T-helper 2 cell treated with Interferon-gamma antibody and Interleukin-4, amounts not matched to agents 5 μg/mL and 100 μg/mL, for 36 hours (primary cell): ENCODE results near the gene CYP3A4.
"Not testable (repeated sequence)": the region's sequence is repeated elsewhere in the genome, so short reads cannot be mapped to it uniquely, and the experiment has no call there.

Source experiments
- DNase-seq: peaks from one replicate; pipeline ENCODE4 v3.0.0; 2021; ENCODE audit warnings: low spot score
- H3K27ac Mint-ChIP-seq: one replicate; pipeline ENCODE4 v1.8.0; 2021; ENCODE audit warnings: mild to moderate bottlenecking, mixed read lengths
- H3K27me3 Mint-ChIP-seq: one replicate; pipeline ENCODE4 v1.8.0; 2021; ENCODE audit warnings: low read depth, mixed read lengths
- H3K36me3 Mint-ChIP-seq: one replicate; pipeline ENCODE4 v1.8.0; 2021; ENCODE audit warnings: low read depth, mixed read lengths
- H3K4me1 Mint-ChIP-seq: one replicate; pipeline ENCODE4 v1.8.0; 2021; ENCODE audit warnings: low read depth, mixed read lengths
- H3K4me3 Mint-ChIP-seq: one replicate; pipeline ENCODE4 v1.8.0; 2022; ENCODE audit warnings: mild to moderate bottlenecking, moderate library complexity, mixed read lengths
- H3K9me3 Mint-ChIP-seq: one replicate; pipeline ENCODE4 v1.8.0; 2021; ENCODE audit warnings: mixed read lengths

Gene CYP3A4

GRCh38 chr7:99752356-99752755 lies 31.6 kb downstream of the CYP3A4 start:
- no peaks in the 10 kb centered on the region for H3K4me1 Mint-ChIP-seq
- no peaks in the 10 kb centered on the region for H3K36me3 Mint-ChIP-seq
- H3K27ac Mint-ChIP-seq, result no peak overlapping the region
- DNase-seq, result no peak
- peaks cover 7% of the 10 kb centered on the region for H3K27me3 Mint-ChIP-seq
- no peaks in the 10 kb centered on the region for H3K9me3 Mint-ChIP-seq
- H3K4me3 Mint-ChIP-seq, result no peak overlapping the region

GRCh38 chr7:99751322-99752052 lies 32.5 kb downstream of the CYP3A4 start:
- not testable (repeated sequence) for H3K36me3 Mint-ChIP-seq, H3K4me1 Mint-ChIP-seq, DNase-seq, H3K27me3 Mint-ChIP-seq, H3K9me3 Mint-ChIP-seq, H3K4me3 Mint-ChIP-seq, H3K27ac Mint-ChIP-seq

GRCh38 chr7:99748846-99749579 lies 35.0 kb downstream of the CYP3A4 start:
- peaks cover 8% of the 10 kb centered on the region for H3K9me3 Mint-ChIP-seq
- H3K4me3 Mint-ChIP-seq, result no peak overlapping the region
- no peak overlapping the region for H3K27ac Mint-ChIP-seq
- no peaks in the 10 kb centered on the region for H3K4me1 Mint-ChIP-seq
- no peak for DNase-seq
- no peaks in the 10 kb centered on the region for H3K36me3 Mint-ChIP-seq
- peaks cover 7% of the 10 kb centered on the region for H3K27me3 Mint-ChIP-seq

GRCh38 chr7:99746915-99747314 lies 37.1 kb downstream of the CYP3A4 start:
- not testable (repeated sequence) for H3K9me3 Mint-ChIP-seq, H3K36me3 Mint-ChIP-seq, H3K27me3 Mint-ChIP-seq, H3K27ac Mint-ChIP-seq, H3K4me3 Mint-ChIP-seq, DNase-seq, H3K4me1 Mint-ChIP-seq

- not testable (repeated sequence) for H3K4me3 Mint-ChIP-seq, H3K36me3 Mint-ChIP-seq, DNase-seq, H3K27ac Mint-ChIP-seq, H3K27me3 Mint-ChIP-seq, H3K4me1 Mint-ChIP-seq
- H3K9me3 Mint-ChIP-seq, result peaks cover 18% of the 10 kb centered on the region
Observed at GRCh38 chr7:99745395-99745794, 38.6 kb downstream of the CYP3A4 start.

GRCh38 chr7:99742737-99743394 lies 41.1 kb downstream of the CYP3A4 start:
- Mint-ChIP-seq H3K27ac (no peak overlapping the region), H3K9me3 (peaks cover 20% of the 10 kb centered on the region), H3K4me3 (no peak overlapping the region), H3K4me1 (peaks cover 5% of the 10 kb centered on the region), H3K27me3 (no peaks in the 10 kb centered on the region), H3K36me3 (peaks cover 15% of the 10 kb centered on the region)
- no peak for DNase-seq

GRCh38 chr7:99741441-99741795 lies 42.6 kb downstream of the CYP3A4 start:
- no peak overlapping the region for H3K4me3 Mint-ChIP-seq
- peaks cover 20% of the 10 kb centered on the region for H3K9me3 Mint-ChIP-seq
- peaks cover 19% of the 10 kb centered on the region for H3K36me3 Mint-ChIP-seq
- no peak for DNase-seq
- H3K27ac Mint-ChIP-seq, result no peak overlapping the region
- no peaks in the 10 kb centered on the region for H3K27me3 Mint-ChIP-seq
- peaks cover 5% of the 10 kb centered on the region for H3K4me1 Mint-ChIP-seq

- H3K9me3 Mint-ChIP-seq, result peaks cover 19% of the 10 kb centered on the region
- peaks cover 5% of the 10 kb centered on the region for H3K4me1 Mint-ChIP-seq
- peaks cover 20% of the 10 kb centered on the region for H3K36me3 Mint-ChIP-seq
- no peaks in the 10 kb centered on the region for H3K27me3 Mint-ChIP-seq
- H3K4me3 Mint-ChIP-seq, result no peak overlapping the region
- H3K27ac Mint-ChIP-seq, result no peak overlapping the region
- no peak for DNase-seq
Observed at GRCh38 chr7:99740573-99741440, 43.2 kb downstream of the CYP3A4 start.

GRCh38 chr7:99739699-99740572 lies 44.0 kb downstream of the CYP3A4 start:
- H3K4me3 Mint-ChIP-seq, result no peak overlapping the region
- no peak overlapping the region for H3K27ac Mint-ChIP-seq
- H3K4me1 Mint-ChIP-seq, result peaks cover 5% of the 10 kb centered on the region
- DNase-seq, result no peak
- H3K27me3 Mint-ChIP-seq, result no peaks in the 10 kb centered on the region
- H3K9me3 Mint-ChIP-seq, result peaks cover 15% of the 10 kb centered on the region
- H3K36me3 Mint-ChIP-seq, result peaks cover 20% of the 10 kb centered on the region

- DNase-seq, result no peak
- no peaks in the 10 kb centered on the region for H3K27me3 Mint-ChIP-seq
- no peak overlapping the region for H3K27ac Mint-ChIP-seq
- H3K36me3 Mint-ChIP-seq, result peaks cover 20% of the 10 kb centered on the region
- peaks cover 5% of the 10 kb centered on the region for H3K4me1 Mint-ChIP-seq
- peaks cover 11% of the 10 kb centered on the region for H3K9me3 Mint-ChIP-seq
- no peak overlapping the region for H3K4me3 Mint-ChIP-seq
Observed at GRCh38 chr7:99737726-99738125, 46.3 kb downstream of the CYP3A4 start.

- Mint-ChIP-seq H3K36me3 (peaks cover 20% of the 10 kb centered on the region), H3K9me3 (peaks cover 11% of the 10 kb centered on the region)
- not testable (repeated sequence) for H3K4me3 Mint-ChIP-seq, H3K27ac Mint-ChIP-seq, H3K4me1 Mint-ChIP-seq, H3K27me3 Mint-ChIP-seq, DNase-seq
Observed at GRCh38 chr7:99736667-99737066, 47.3 kb downstream of the CYP3A4 start.

GRCh38 chr7:99734987-99735386 lies 49.0 kb downstream of the CYP3A4 start, which contains the start of gene CYP3A7:
Gene CYP3A7 (minus strand): TSS chr7:99735196. CDS start chr7:99735093, 103 bp downstream.
- no peaks in the 10 kb centered on the region for H3K9me3 Mint-ChIP-seq
- peaks cover 14% of the 10 kb centered on the region for H3K36me3 Mint-ChIP-seq
- DNase-seq, result no peak
- no peak within 1 kb of the TSS for H3K27ac Mint-ChIP-seq
- no peak within 1 kb of the TSS for H3K4me3 Mint-ChIP-seq
- no peaks in the 10 kb centered on the region for H3K4me1 Mint-ChIP-seq
- H3K27me3 Mint-ChIP-seq, result no peaks in the 10 kb centered on the region

GRCh38 chr7:99733448-99733847 lies 50.5 kb downstream of the CYP3A4 start:
- Mint-ChIP-seq H3K4me3 (no peak overlapping the region), H3K36me3 (peaks cover 9% of the 10 kb centered on the region), H3K27ac (no peak overlapping the region), H3K4me1 (no peaks in the 10 kb centered on the region), H3K27me3 (no peaks in the 10 kb centered on the region), H3K9me3 (no peaks in the 10 kb centered on the region)
- DNase-seq, result no peak
